Spleen (tissue), 11 donors: ENCODE measurements around the gene ABCA13. TPM values are rescaled to one million over a fixed set of nuclear protein-coding genes. Genes with fewer than 3 reads are reported as not detected.

Experiments used
- DNase-seq: peaks from one replicate; pipeline ENCODE4 v3.0.0-alpha.2; 2020
- H3K27ac ChIP-seq, 8 donors: fragments of 200-600 bp; sonication (generic) in 7 of 8; 1 replicate in 4 of 8; 2 replicates in 4 of 8; pipeline versions ENCODE4 v1.5.0 to v1.8.0; 2016 to 2021; ENCODE audit warnings: inconsistent platforms in 4 of 8, mild to moderate bottlenecking in 4 of 8, moderate library complexity in 1 of 8
- H3K27me3 ChIP-seq, 7 donors: fragments of 200-600 bp; sonication (generic) in 6 of 7; replicated peaks in 1 of 7; 1 replicate in 4 of 7; 2 replicates in 3 of 7; pipeline versions ENCODE4 v1.5.0 to v1.8.0; 2016 to 2021; ENCODE audit warnings: inconsistent platforms in 3 of 7, mild to moderate bottlenecking in 1 of 7
- H3K36me3 ChIP-seq, 6 donors: fragments of 200-600 bp; sonication (generic) in 5 of 6; 1 replicate in 4 of 6; 2 replicates in 2 of 6; pipeline versions ENCODE4 v1.5.0 to v1.8.0; 2016 to 2021; ENCODE audit warnings: inconsistent platforms in 2 of 6
- H3K4me1 ChIP-seq, 6 donors: fragments of 200-600 bp; sonication (generic) in 5 of 6; 1 replicate in 3 of 6; 2 replicates in 3 of 6; pipeline versions ENCODE4 v1.5.0 to v1.8.0; 2016 to 2021; ENCODE audit warnings: inconsistent platforms in 3 of 6
- H3K4me3 ChIP-seq, 8 donors: fragments of 200-600 bp; sonication (generic) in 7 of 8; 1 replicate in 4 of 8; 2 replicates in 4 of 8; pipeline versions ENCODE4 v1.5.0 to v1.8.0; 2016 to 2021; ENCODE audit warnings: inconsistent platforms in 4 of 8, mild to moderate bottlenecking in 4 of 8, moderate library complexity in 2 of 8
- H3K9me3 ChIP-seq, 8 donors: fragments of 200-600 bp; sonication (generic) in 7 of 8; 1 replicate in 4 of 8; 2 replicates in 4 of 8; pipeline versions ENCODE4 v1.5.0 to v1.8.0; 2016 to 2021; ENCODE audit warnings: inconsistent platforms in 4 of 8
- CTCF ChIP-seq, 11 experiments: fragments of 200-600 bp in 7 of 11; fragments of 450-650 bp in 4 of 11; sonication (generic) in 4 of 11; IDR thresholded peaks in 8 of 11; conservative IDR thresholded peaks in 3 of 11; 1 replicate in 7 of 11; 2 replicates in 4 of 11; pipeline versions ENCODE4 v1.4.0 to v1.8.0; 2016 to 2021; ENCODE audit warnings: antibody characterized with exemption in 11 of 11, inconsistent platforms in 4 of 11, mild to moderate bottlenecking in 1 of 11
- POLR2A ChIP-seq, 3 donors: fragments of 450-650 bp; IDR thresholded peaks; one replicate each; pipeline ENCODE4 v1.5.1; 2017; ENCODE audit warnings: antibody characterized with exemption in 3 of 3, mild to moderate bottlenecking in 1 of 3
- POLR2AphosphoS5 ChIP-seq, 3 donors: sonication (generic); formaldehyde crosslinking; IDR thresholded peaks; one replicate each; pipeline ENCODE4 v1.5.1; 2017; ENCODE audit warnings: antibody characterized with exemption in 3 of 3
- WGBS, 5 donors: extraction: QIAGEN DNeasy Blood & Tissue Kit in 3 of 5; methylation state at CpG; one replicate each; pipeline versions ENCODE4 v1.1.5 to v1.1.7; 2013 to 2018; 5-methylcytosine and 5-hydroxymethylcytosine counted together
- intact Hi-C: fragments of 100-400 bp; cut with DNase I; formaldehyde crosslinking; loops from one replicate; pipeline ENCODE4 v1.15.0; 2023; ENCODE audit warnings: low total_unique reads
- polyA plus RNA-seq, 3 donors: library from polyadenylated mRNA; stranded (reverse); fragments of 200-250 nt; gene quantifications; one replicate each; pipeline ENCODE4 v1.2.1, GENCODE V29; 2013
- total RNA-seq, 7 donors: library from RNA; depleted of rRNA in 3 of 7; stranded (reverse); fragments of >200 nt in 3 of 7; fragmentation: NEBNext Ultra II Directional in 4 of 7; extraction: Animal tissue kit (Norgen Biotek cat#: 25700) in 4 of 7; gene quantifications; one replicate each; pipeline versions ENCODE4 v1.1.0 to v1.2.1, GENCODE V29; 2016 to 2021
- donor health status: healthy with polysubstance abuse.
- donor health status: DM: no; HTN: no; CAD: no; lungs with moderate emphysema.
- donor health status: DM: no; HTN: no; CAD: no.
- donor health status: Bipolar disorder and iron deficiency.
- donor health status: healthy.
- donor health status: DM: no; HTN: no; CAD: no.
- donor health status: DM: yes; HTN: yes; CAD: no.

ABCA13 gene
- total and polyA plus RNA-seq, 10 donors = 0.02 to 19.0 (median 1.8) TPM

GRCh38 chr7:48548667-48549066 lies 377.4 kb downstream of the ABCA13 start:
- peaks cover 0 to 10% (median 8%) of the 10 kb centered on the region in 8 donors for H3K9me3 ChIP-seq
- H3K36me3 ChIP-seq = no peaks in the 10 kb centered on the region
- TF ChIP-seq POLR2A (IDR thresholded peaks at IDR 0.05) (no peak), POLR2AphosphoS5 (IDR thresholded peaks at IDR 0.05) (no peak), CTCF (IDR thresholded peaks at IDR 0.05 in 8 of 11, conservative IDR thresholded peaks at IDR 0.05 in 3 of 11) (no peak)
- H3K27ac ChIP-seq = no peak overlapping the region
- no peaks in the 10 kb centered on the region for H3K4me1 ChIP-seq
- no peak overlapping the region for H3K4me3 ChIP-seq
- no peaks in the 10 kb centered on the region for H3K27me3 ChIP-seq
- no peak for DNase-seq
- 86 to 98% (median 92%) methylated on average over 2 of the region's 2 CpGs for WGBS, 5 donors
- intact Hi-C loops = no loop called here

GRCh38 chr7:48551652-48552051 lies 380.4 kb downstream of the ABCA13 start:
- intact Hi-C loops = no loop called here
- H3K27ac ChIP-seq = no peak overlapping the region

GRCh38 chr7:48563334-48563733 lies 392.1 kb downstream of the ABCA13 start:
- no peak for TF ChIP-seq CTCF (IDR thresholded peaks at IDR 0.05 in 8 of 11, conservative IDR thresholded peaks at IDR 0.05 in 3 of 11)
- no peak for TF ChIP-seq POLR2AphosphoS5 (IDR thresholded peaks at IDR 0.05)
- TF ChIP-seq POLR2A (IDR thresholded peaks at IDR 0.05) = no peak
- H3K4me1 ChIP-seq = no peaks in the 10 kb centered on the region
- H3K27ac ChIP-seq = no peak overlapping the region
- intact Hi-C loops = no loop called here
- 65 to 87% (median 79%) methylated on average over 1 of the region's 1 CpG for WGBS, 5 donors
- H3K4me3 ChIP-seq = no peak overlapping the region
- H3K36me3 ChIP-seq = no peaks in the 10 kb centered on the region
- no peaks in the 10 kb centered on the region for H3K27me3 ChIP-seq
- H3K9me3 ChIP-seq = peaks cover 0 to 6% (median 0%) of the 10 kb centered on the region in 8 donors
- no peak for DNase-seq

More at GRCh38 chr7:48551652-48552051, 380.4 kb downstream of the ABCA13 start:
- Histone ChIP-seq H3K9me3 (peaks cover 0 to 26% (median 9%) of the 10 kb centered on the region in 8 donors), H3K4me3 (no peak overlapping the region), H3K4me1 (no peaks in the 10 kb centered on the region), H3K36me3 (no peaks in the 10 kb centered on the region), H3K27me3 (no peaks in the 10 kb centered on the region)
- no peak for TF ChIP-seq POLR2AphosphoS5 (IDR thresholded peaks at IDR 0.05)
- TF ChIP-seq POLR2A (IDR thresholded peaks at IDR 0.05) = no peak
- no peak for TF ChIP-seq CTCF (IDR thresholded peaks at IDR 0.05 in 8 of 11, conservative IDR thresholded peaks at IDR 0.05 in 3 of 11)
- no peak for DNase-seq

GRCh38 chr7:48575516-48575915 lies 404.3 kb downstream of the ABCA13 start:
- WGBS, 5 donors = 93 to 100% (median 98%) methylated on average over 2 of the region's 2 CpGs
- no peak for DNase-seq
- intact Hi-C loops = no loop called here
- no peaks in the 10 kb centered on the region for H3K4me1 ChIP-seq
- H3K27ac ChIP-seq = no peak overlapping the region
- H3K9me3 ChIP-seq = peaks cover 0 to 18% (median 9%) of the 10 kb centered on the region in 8 donors
- H3K27me3 ChIP-seq = no peaks in the 10 kb centered on the region
- no peak overlapping the region for H3K4me3 ChIP-seq
- H3K36me3 ChIP-seq = no peaks in the 10 kb centered on the region
- TF ChIP-seq CTCF (IDR thresholded peaks at IDR 0.05 in 8 of 11, conservative IDR thresholded peaks at IDR 0.05 in 3 of 11) (no peak), POLR2AphosphoS5 (IDR thresholded peaks at IDR 0.05) (no peak), POLR2A (IDR thresholded peaks at IDR 0.05) (no peak)
